HEK293 (cell line): ENCODE data around the gene PTRH2.

Source experiments
- CTCF ChIA-PET: fragments of 350-600 bp; formaldehyde crosslinking; extraction: SDS; loops from one replicate; lab custom pipeline; 2021; ENCODE audit warnings: antibody characterized with exemption; lab: Yijun Ruan, JAX
- POLR2A ChIA-PET: fragments of 300-600 bp; formaldehyde crosslinking; extraction: SDS; loops from one replicate; lab custom pipeline; 2020; ENCODE audit warnings: antibody characterized with exemption, inconsistent platforms; lab: Yijun Ruan, JAX
- H3K27ac ChIP-seq: fragments of 200-500 bp; sonication (Bioruptor generic); 2 replicates; pipeline ENCODE4 v1.5.1; 2014; ENCODE audit warnings: low read depth, low read length, control low read depth, inconsistent platforms; ENCODE audit errors: extremely low read depth
- H3K36me3 ChIP-seq, 2 experiments: fragments of 200-500 bp in 1 of 2; sonication (Bioruptor generic) in 1 of 2; 1 replicate in 1 of 2; 2 replicates in 1 of 2; pipeline ENCODE4 v1.5.1; 2014 to 2017; ENCODE audit warnings: inconsistent platforms in 2 of 2, low read length in 2 of 2; ENCODE audit not compliant: control insufficient read depth in 2 of 2, insufficient read depth in 1 of 2
- H3K4me1 ChIP-seq: fragments of 200-500 bp; sonication (Bioruptor generic); 2 replicates; pipeline ENCODE4 v1.5.1; 2014; ENCODE audit warnings: mild to moderate bottlenecking, low read length, inconsistent platforms; ENCODE audit not compliant: control insufficient read depth, insufficient read depth
- H3K4me3 ChIP-seq: 2 replicates; pipeline ENCODE4 v1.5.1; 2011; ENCODE audit warnings: low read depth, mild to moderate bottlenecking, control low read depth, low read length, moderate library complexity
- H3K9me3 ChIP-seq: fragments of 200-500 bp; sonication (Bioruptor generic); 2 replicates; pipeline ENCODE4 v1.5.1; 2014; ENCODE audit warnings: low read depth, low read length, inconsistent platforms; ENCODE audit not compliant: control insufficient read depth, insufficient read depth
- HOXC10 ChIP-seq: sonication (generic); formaldehyde crosslinking; IDR thresholded peaks from 2 replicates; pipeline ENCODE4 v1.8.1; 2023; ENCODE audit warnings: mild to moderate bottlenecking, missing genetic modification reagents
- KLF7 ChIP-seq: fragments of 450-650 bp; formaldehyde crosslinking; IDR thresholded peaks from 2 replicates; pipeline ENCODE4 v1.5.1; 2016; ENCODE audit warnings: missing biosample characterization, missing genetic modification characterization, borderline replicate concordance
- MYNN ChIP-seq: fragments of 450-650 bp; formaldehyde crosslinking; IDR thresholded peaks from 2 replicates; pipeline ENCODE4 v1.5.1; 2016; ENCODE audit warnings: missing biosample characterization, missing genetic modification characterization, borderline replicate concordance
- ZFP41 ChIP-seq: fragments of 450-650 bp; formaldehyde crosslinking; IDR thresholded peaks from 2 replicates; pipeline ENCODE4 v1.5.1; 2016; ENCODE audit warnings: missing biosample characterization, missing genetic modification characterization, borderline replicate concordance
- ZIC2 ChIP-seq: fragments of 450-650 bp; formaldehyde crosslinking; IDR thresholded peaks from 2 replicates; pipeline ENCODE4 v1.5.1; 2016; ENCODE audit warnings: missing biosample characterization, missing genetic modification characterization
- ZNF121 ChIP-seq: fragments of 450-650 bp; formaldehyde crosslinking; IDR thresholded peaks from 2 replicates; pipeline ENCODE4 v1.5.1; 2016; ENCODE audit warnings: missing biosample characterization, missing genetic modification characterization
- ZNF148 ChIP-seq: fragments of 450-650 bp; formaldehyde crosslinking; IDR thresholded peaks from 2 replicates; pipeline ENCODE4 v1.5.0; 2017; ENCODE audit warnings: missing biosample characterization, missing genetic modification characterization, borderline replicate concordance
- ZNF248 ChIP-seq: fragments of 450-650 bp; formaldehyde crosslinking; IDR thresholded peaks from 2 replicates; pipeline ENCODE4 v1.5.1; 2017; ENCODE audit warnings: missing biosample characterization, missing genetic modification characterization
- ZNF354C ChIP-seq: fragments of 450-650 bp; formaldehyde crosslinking; IDR thresholded peaks from 2 replicates; pipeline ENCODE4 v1.5.1; 2016; ENCODE audit warnings: missing biosample characterization, missing genetic modification characterization, low read depth, borderline replicate concordance
- ZNF37A ChIP-seq: fragments of 450-650 bp; IDR thresholded peaks from 2 replicates; pipeline ENCODE4 v1.5.1; 2018; ENCODE audit warnings: missing biosample characterization, missing genetic modification characterization
- ZNF513 ChIP-seq: fragments of 450-650 bp; IDR thresholded peaks from 2 replicates; pipeline ENCODE4 v1.5.1; 2018; ENCODE audit warnings: missing biosample characterization, missing genetic modification characterization
- ZNF596 ChIP-seq: fragments of 450-650 bp; IDR thresholded peaks from 2 replicates; pipeline ENCODE4 v1.5.0; 2018; ENCODE audit warnings: missing biosample characterization, mild to moderate bottlenecking, missing genetic modification characterization, moderate library complexity
- ZNF837 ChIP-seq: fragments of 450-650 bp; formaldehyde crosslinking; IDR thresholded peaks from 2 replicates; pipeline ENCODE4 v1.5.1; 2016; ENCODE audit warnings: missing biosample characterization, missing genetic modification characterization
- TF ChIP-seq, protein P1 (sequence below): fragments of 450-650 bp; formaldehyde crosslinking; IDR thresholded peaks from 2 replicates; pipeline ENCODE4 v1.5.1; 2016; ENCODE audit warnings: missing biosample characterization, missing genetic modification characterization
- TF ChIP-seq, protein P2 (sequence below): fragments of 450-650 bp; formaldehyde crosslinking; IDR thresholded peaks from 2 replicates; pipeline ENCODE4 v1.5.1; 2016; ENCODE audit warnings: missing biosample characterization, missing genetic modification characterization
- TF ChIP-seq, protein P3 (sequence below): fragments of 450-650 bp; formaldehyde crosslinking; IDR thresholded peaks from 2 replicates; pipeline ENCODE4 v1.5.1; 2017; ENCODE audit warnings: missing biosample characterization, missing genetic modification characterization
- TF ChIP-seq, protein P4 (sequence below): fragments of 450-650 bp; formaldehyde crosslinking; IDR thresholded peaks from 2 replicates; pipeline ENCODE4 v1.5.1; 2016; ENCODE audit warnings: missing biosample characterization, missing genetic modification characterization

Gene PTRH2

DNA sequence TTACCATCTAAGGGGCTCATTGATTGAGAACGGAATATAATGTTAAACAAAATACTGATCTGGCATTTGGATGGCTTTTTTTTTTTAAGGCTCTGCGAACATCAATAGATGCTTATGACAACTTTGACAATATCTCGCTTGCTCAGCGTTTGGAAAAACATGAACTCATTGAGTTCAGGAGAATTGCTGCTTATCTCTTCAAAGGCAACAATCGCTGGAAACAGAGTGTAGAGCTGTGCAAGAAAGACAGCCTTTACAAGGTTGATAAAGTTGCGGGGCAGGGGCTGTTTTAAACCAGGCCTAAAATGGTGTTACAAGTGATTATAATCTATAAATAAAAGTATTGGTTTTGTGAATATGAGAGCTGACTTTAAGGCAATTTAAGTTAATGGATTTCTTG is 22.3 kb downstream of the PTRH2 start (continued):
- TF ChIP-seq ZNF837: no peak
- TF ChIP-seq ZNF121: no peak
- no peak for TF ChIP-seq ZNF596 (tag by site-specific recombination)
- no peak for TF ChIP-seq ZFP41 (tag by site-specific recombination)

DNA sequence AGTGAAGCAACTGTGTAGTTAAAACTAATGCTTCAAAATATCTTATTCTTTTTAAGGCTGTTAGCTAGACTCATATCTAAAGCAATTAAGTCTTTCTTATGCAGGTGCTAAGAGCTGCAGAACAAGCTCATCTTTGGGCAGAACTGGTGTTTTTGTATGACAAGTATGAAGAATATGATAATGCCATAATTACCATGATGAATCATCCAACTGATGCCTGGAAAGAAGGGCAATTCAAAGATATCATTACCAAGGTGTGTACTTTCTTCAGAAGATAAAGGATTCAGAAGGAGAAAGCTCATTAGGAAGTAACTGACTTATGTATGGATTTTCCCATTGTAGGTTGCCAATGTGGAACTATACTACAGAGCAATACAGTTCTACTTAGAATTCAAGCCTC is 23.9 kb downstream of the PTRH2 start:
- CTCF ChIA-PET: interaction anchor here (1.0 to 1.5 kb wide), 3 partner anchors 12 to 372 kb away, joined by 3 to 6 read pairs (median 5); no protein-coding TSS in a partner anchor
- POLR2A ChIA-PET: interaction anchor here (0.7 to 1.3 kb wide), 3 partner anchors 13 to 64 kb away, joined by 3 to 5 read pairs (median 3); partner anchors contain the start of genes CLTC, PTRH2 and VMP1

More for the DNA sequence above, 23.9 kb downstream of the PTRH2 start:
- TF ChIP-seq MYNN (tag by site-specific recombination) (no peak), KLF7 (tag by site-specific recombination) (no peak), ZNF37A (no peak), ZNF513 (tag by site-specific recombination) (no peak), ZNF248 (tag by site-specific recombination) (no peak), HOXC10 (CRISPR knock-in tag) (no peak), ZIC2 (tag by site-specific recombination) (no peak), ZNF148 (tag by site-specific recombination) (no peak), ZNF354C (tag by site-specific recombination) (no peak)
- TF ChIP-seq, protein P1, sequence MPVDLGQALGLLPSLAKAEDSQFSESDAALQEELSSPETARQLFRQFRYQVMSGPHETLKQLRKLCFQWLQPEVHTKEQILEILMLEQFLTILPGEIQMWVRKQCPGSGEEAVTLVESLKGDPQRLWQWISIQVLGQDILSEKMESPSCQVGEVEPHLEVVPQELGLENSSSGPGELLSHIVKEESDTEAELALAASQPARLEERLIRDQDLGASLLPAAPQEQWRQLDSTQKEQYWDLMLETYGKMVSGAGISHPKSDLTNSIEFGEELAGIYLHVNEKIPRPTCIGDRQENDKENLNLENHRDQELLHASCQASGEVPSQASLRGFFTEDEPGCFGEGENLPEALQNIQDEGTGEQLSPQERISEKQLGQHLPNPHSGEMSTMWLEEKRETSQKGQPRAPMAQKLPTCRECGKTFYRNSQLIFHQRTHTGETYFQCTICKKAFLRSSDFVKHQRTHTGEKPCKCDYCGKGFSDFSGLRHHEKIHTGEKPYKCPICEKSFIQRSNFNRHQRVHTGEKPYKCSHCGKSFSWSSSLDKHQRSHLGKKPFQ (tag by site-specific recombination): no peak
- TF ChIP-seq, protein P2, sequence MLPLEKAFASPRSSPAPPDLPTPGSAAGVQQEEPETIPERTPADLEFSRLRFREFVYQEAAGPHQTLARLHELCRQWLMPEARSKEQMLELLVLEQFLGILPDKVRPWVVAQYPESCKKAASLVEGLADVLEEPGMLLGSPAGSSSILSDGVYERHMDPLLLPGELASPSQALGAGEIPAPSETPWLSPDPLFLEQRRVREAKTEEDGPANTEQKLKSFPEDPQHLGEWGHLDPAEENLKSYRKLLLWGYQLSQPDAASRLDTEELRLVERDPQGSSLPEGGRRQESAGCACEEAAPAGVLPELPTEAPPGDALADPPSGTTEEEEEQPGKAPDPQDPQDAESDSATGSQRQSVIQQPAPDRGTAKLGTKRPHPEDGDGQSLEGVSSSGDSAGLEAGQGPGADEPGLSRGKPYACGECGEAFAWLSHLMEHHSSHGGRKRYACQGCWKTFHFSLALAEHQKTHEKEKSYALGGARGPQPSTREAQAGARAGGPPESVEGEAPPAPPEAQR: no peak
- TF ChIP-seq, protein P3, sequence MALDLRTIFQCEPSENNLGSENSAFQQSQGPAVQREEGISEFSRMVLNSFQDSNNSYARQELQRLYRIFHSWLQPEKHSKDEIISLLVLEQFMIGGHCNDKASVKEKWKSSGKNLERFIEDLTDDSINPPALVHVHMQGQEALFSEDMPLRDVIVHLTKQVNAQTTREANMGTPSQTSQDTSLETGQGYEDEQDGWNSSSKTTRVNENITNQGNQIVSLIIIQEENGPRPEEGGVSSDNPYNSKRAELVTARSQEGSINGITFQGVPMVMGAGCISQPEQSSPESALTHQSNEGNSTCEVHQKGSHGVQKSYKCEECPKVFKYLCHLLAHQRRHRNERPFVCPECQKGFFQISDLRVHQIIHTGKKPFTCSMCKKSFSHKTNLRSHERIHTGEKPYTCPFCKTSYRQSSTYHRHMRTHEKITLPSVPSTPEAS (tag by site-specific recombination): no peak
- TF ChIP-seq, protein P4, sequence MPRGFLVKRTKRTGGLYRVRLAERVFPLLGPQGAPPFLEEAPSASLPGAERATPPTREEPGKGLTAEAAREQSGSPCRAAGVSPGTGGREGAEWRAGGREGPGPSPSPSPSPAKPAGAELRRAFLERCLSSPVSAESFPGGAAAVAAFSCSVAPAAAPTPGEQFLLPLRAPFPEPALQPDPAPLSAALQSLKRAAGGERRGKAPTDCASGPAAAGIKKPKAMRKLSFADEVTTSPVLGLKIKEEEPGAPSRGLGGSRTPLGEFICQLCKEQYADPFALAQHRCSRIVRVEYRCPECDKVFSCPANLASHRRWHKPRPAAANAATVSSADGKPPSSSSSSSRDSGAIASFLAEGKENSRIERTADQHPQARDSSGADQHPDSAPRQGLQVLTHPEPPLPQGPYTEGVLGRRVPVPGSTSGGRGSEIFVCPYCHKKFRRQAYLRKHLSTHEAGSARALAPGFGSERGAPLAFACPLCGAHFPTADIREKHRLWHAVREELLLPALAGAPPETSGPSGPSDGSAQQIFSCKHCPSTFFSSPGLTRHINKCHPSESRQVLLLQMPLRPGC: no peak
- no peak overlapping the region for H3K4me3 ChIP-seq
- peaks cover 97 to 98% of the 10 kb centered on the region in 2 experiments for H3K36me3 ChIP-seq
- no peak overlapping the region for H3K27ac ChIP-seq
- no peaks in the 10 kb centered on the region for H3K9me3 ChIP-seq
- no peaks in the 10 kb centered on the region for H3K4me1 ChIP-seq
